Measurements from ENCODE around the gene SPOUT1. TPM values are rescaled to one million over a fixed set of nuclear protein-coding genes. Genes with fewer than 3 reads are reported as not detected.

The SPOUT1 gene
- total RNA-seq, 2 experiments from 2014 or later = 51.2 to 52.5 TPM

GRCh38 chr9:128773049-128773448, 56.5 kb downstream of the SPOUT1 start:
- Histone ChIP-seq H3K4me1 (ENCODE audit: insufficient read depth, low read length, poor library complexity, severe bottlenecking) (peaks cover 22% of the 10 kb centered on the region), H3K27ac (ENCODE audit: low read depth, low read length, poor library complexity, severe bottlenecking) (peak overlapping the region; percentile 64), H3K9me3 (ENCODE audit: low read length) (peaks cover 13% of the 10 kb centered on the region; the same call in 1 of the 2 replicates), H3K79me2 (ENCODE audit: insufficient read depth, low read depth, low read length) (no peaks in the 10 kb centered on the region), H3K4me2 (ENCODE audit: low read length) (peak overlapping the region; percentile 76; the same call in 1 of the 2 replicates), H2AFZ (ENCODE audit: low read length) (peak overlapping the region; percentile 67; the same call in 1 of the 2 replicates), H3K4me3 (ENCODE audit: low read depth, low read length, poor library complexity, severe bottlenecking) (no peak overlapping the region), H4K20me1 (ENCODE audit: insufficient read depth, low read length) (no peaks in the 10 kb centered on the region), H3K36me3 (ENCODE audit: insufficient read depth, low read length) (no peaks in the 10 kb centered on the region; the same call in 1 of the 2 replicates), H3K9me2 (ENCODE audit: insufficient read depth, low read length) (no peaks in the 10 kb centered on the region)
- no TSS peak for BruUV-seq (replicated peaks)
- DNase-seq (ENCODE audit: low spot score) = no peak
- ChIA-PET POLR2A (interaction anchor here (0.6 to 2.6 kb wide), 5 partner anchors 9 to 389 kb away, joined by 3 to 9 read pairs (median 6); partner anchors contain the start of gene ZDHHC12), CTCF (ENCODE audit: unreplicated experiment) (no interaction called here)
- intact Hi-C loops (cut with micrococcal nuclease; ENCODE audit: unreplicated experiment) = loop anchor here (5.0 kb wide), 1 partner anchor 91 kb away; no protein-coding TSS in a partner anchor
- no peak for TF ChIP-seq CTCF (conservative IDR thresholded peaks at IDR 0.05; ENCODE audit: low read length)
- TF ChIP-seq EZH2phosphoT487 (IDR thresholded peaks at IDR 0.05; ENCODE audit: borderline replicate concordance, low read depth, low read length) = no peak

- H3K4me1 ChIP-seq (ENCODE audit: insufficient read depth, low read length, poor library complexity, severe bottlenecking) = peaks cover 16% of the 10 kb centered on the region
- ChIA-PET POLR2A (interaction anchor here (0.6 to 2.6 kb wide), 5 partner anchors 10 to 786 kb away, joined by 3 to 9 read pairs (median 7); partner anchors contain the start of gene ZDHHC12), CTCF (ENCODE audit: unreplicated experiment) (interaction anchor here (1.0 kb wide), 1 partner anchor 34 kb away, joined by 3 read pairs; no protein-coding TSS in a partner anchor)
- peak; percentile 94 for DNase-seq (ENCODE audit: low spot score)
- H3K79me2 ChIP-seq (ENCODE audit: insufficient read depth, low read depth, low read length) = no peaks in the 10 kb centered on the region
- H3K27ac ChIP-seq (ENCODE audit: low read depth, low read length, poor library complexity, severe bottlenecking) = peak within 1 kb of the TSS; percentile 64
- peak within 1 kb of the TSS; percentile 67 for H2AFZ ChIP-seq (ENCODE audit: low read length)
- H3K4me2 ChIP-seq (ENCODE audit: low read length) = peak within 1 kb of the TSS; percentile 81
- intact Hi-C loops (cut with micrococcal nuclease; ENCODE audit: unreplicated experiment) = loop anchor here (1.0 to 5.0 kb wide), 3 partner anchors 15 to 90 kb away; partner anchors contain the start of genes TBC1D13 and ZDHHC12
- peak within 1 kb of the TSS; percentile 86 for H3K4me3 ChIP-seq (ENCODE audit: low read depth, low read length, poor library complexity, severe bottlenecking)
- H3K9me2 ChIP-seq (ENCODE audit: insufficient read depth, low read length) = no peaks in the 10 kb centered on the region
- BruUV-seq (replicated peaks) = TSS peak; percentile 98
- H3K9me3 ChIP-seq (ENCODE audit: low read length) = peaks cover 13% of the 10 kb centered on the region; the same call in 1 of the 2 replicates
- TF ChIP-seq EZH2phosphoT487 (IDR thresholded peaks at IDR 0.05; ENCODE audit: borderline replicate concordance, low read depth, low read length) (no peak), CTCF (conservative IDR thresholded peaks at IDR 0.05; ENCODE audit: low read length) (no peak)
- H4K20me1 ChIP-seq (ENCODE audit: insufficient read depth, low read length) = no peaks in the 10 kb centered on the region
- H3K36me3 ChIP-seq (ENCODE audit: insufficient read depth, low read length) = no peaks in the 10 kb centered on the region; the same call in 1 of the 2 replicates
Measured at GRCh38 chr9:128771745-128772519, 57.7 kb downstream of the SPOUT1 start, which contains the start of gene ZER1. Gene ZER1, minus strand, starts transcription at chr9:128771927. Its CDS starts 16,362 bp downstream, at chr9:128755565.

Measured in OCI-LY7 (cell line).